ENCODE results near the gene ADAM11.
"Not testable (repeated sequence)": the region's sequence is repeated elsewhere in the genome, so short reads cannot be mapped to it uniquely, and the experiment has no call there.

The ADAM11 gene
- 0.32 to 0.98 (median 0.96) reads per million in 3 experiments for total RNA-seq

- DNase-seq = no peak
These were observed at the start of gene ADAM11 for GRCh38 chr17:44758414-44759085. Gene ADAM11, plus strand, starts transcription at chr17:44758988. Its CDS starts 212 bp downstream, at chr17:44759200.

- DNase-seq = no peak
These were observed 39.3 kb upstream of the ADAM11 start for GRCh38 chr17:44719444-44719843.

GRCh38 chr17:44722254-44722653 is 36.5 kb upstream of the ADAM11 start:
- no peak for DNase-seq

GRCh38 chr17:44726121-44726520 is 32.7 kb upstream of the ADAM11 start:
- not testable (repeated sequence) for DNase-seq

GRCh38 chr17:44733753-44734152 is 25.0 kb upstream of the ADAM11 start:
- no peak for DNase-seq

GRCh38 chr17:44734272-44734671 is 24.5 kb upstream of the ADAM11 start:
- no peak for DNase-seq

GRCh38 chr17:44736551-44737240 is 22.1 kb upstream of the ADAM11 start:
- no peak for DNase-seq

GRCh38 chr17:44738214-44738906 is 20.4 kb upstream of the ADAM11 start:
- DNase-seq = no peak

GRCh38 chr17:44741316-44741715 is 17.5 kb upstream of the ADAM11 start:
- DNase-seq = no peak

- no peak for DNase-seq
These were observed 13.5 kb upstream of the ADAM11 start for GRCh38 chr17:44745301-44745700.

GRCh38 chr17:44745738-44746137 is 13.1 kb upstream of the ADAM11 start:
- not testable (repeated sequence) for DNase-seq

- DNase-seq = no peak
These were observed 11.2 kb upstream of the ADAM11 start for GRCh38 chr17:44747566-44747965.

- DNase-seq = no peak
These were observed 9.5 kb upstream of the ADAM11 start for GRCh38 chr17:44749076-44749979.

GRCh38 chr17:44749980-44750318 is 8.8 kb upstream of the ADAM11 start:
- no peak for DNase-seq

- DNase-seq = no peak
These were observed 7.5 kb upstream of the ADAM11 start for GRCh38 chr17:44751331-44751730.

GRCh38 chr17:44751806-44752205 is 7.0 kb upstream of the ADAM11 start:
- no peak for DNase-seq

- no peak for DNase-seq
These were observed 5.6 kb upstream of the ADAM11 start for GRCh38 chr17:44752953-44753861.

GRCh38 chr17:44754276-44754675 is 4.5 kb upstream of the ADAM11 start:
- no peak for DNase-seq

GRCh38 chr17:44755180-44755579 is 3.6 kb upstream of the ADAM11 start:
- not testable (repeated sequence) for DNase-seq

- no peak for DNase-seq
These were observed 1.5 kb upstream of the ADAM11 start for GRCh38 chr17:44757045-44757917.

Measured in central memory CD4-positive, alpha-beta T cell (primary cell).